ENCODE results near the gene ZBTB9.
A peak's percentile ranks its signal among the peaks of the same experiment; 100 is the strongest.

The ZBTB9 gene

DNA sequence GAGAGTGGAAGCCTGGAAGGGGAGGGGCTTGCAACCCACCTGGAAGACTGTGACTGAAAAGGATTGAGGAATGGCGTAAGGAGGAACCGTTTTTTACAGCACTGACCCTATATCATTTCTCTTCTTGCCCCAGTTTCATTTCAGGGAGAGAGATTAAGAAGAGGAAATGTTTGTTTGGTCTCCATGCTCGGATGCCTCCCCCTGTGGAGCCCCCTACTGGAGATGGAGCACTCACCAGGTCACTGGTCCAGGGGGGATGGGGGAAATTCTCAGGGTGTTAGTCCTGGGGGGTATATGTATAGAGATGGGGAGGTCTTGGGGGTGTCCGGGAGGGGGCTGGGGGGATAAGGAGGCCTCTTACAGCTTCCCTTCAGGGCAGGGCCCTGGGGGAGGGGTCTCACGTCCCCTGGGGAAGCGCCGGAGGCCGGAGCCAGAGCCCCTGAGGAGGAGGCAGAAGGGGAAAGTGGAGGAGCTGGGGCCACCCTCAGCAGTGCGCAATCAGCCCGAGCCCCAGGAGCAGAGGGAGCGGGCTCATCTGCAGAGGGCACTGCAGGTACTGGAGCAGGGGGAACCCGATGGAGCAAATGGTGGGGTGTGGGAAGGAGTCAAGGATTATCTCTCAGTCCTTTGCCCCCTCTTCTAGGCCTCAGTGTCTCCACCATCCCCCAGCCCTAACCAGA is 39.6 kb upstream of the ZBTB9 start:
- Mint-ChIP-seq H3K9me3 (no peaks in the 10 kb centered on the region), H3K27me3 (ENCODE audit: low read depth) (no peaks in the 10 kb centered on the region), H3K4me1 (peaks cover 57% of the 10 kb centered on the region)

DNA sequence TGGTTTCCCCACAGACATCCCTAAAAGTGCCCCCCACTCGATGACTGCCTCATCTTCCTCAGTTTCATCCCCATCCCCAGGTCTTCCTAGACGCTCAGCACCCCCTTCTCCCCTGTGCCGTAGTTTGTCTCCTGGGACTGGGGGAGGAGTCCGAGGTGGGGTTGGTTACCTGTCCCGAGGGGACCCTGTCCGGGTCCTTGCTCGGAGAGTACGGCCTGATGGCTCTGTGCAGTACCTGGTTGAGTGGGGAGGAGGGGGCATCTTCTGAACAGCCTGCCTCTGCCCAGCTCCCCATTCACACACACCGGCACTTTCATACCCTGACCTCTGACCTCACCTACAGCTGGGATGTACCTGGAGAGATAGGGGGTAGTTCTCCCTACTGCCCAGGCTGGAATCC is 38.5 kb upstream of the ZBTB9 start:
- Mint-ChIP-seq H3K4me3 (peak overlapping the region; percentile 60 to 80 (median 78)), H3K36me3 (ENCODE audit: low read depth) (peaks cover 33% of the 10 kb centered on the region), H3K9me3 (no peaks in the 10 kb centered on the region), H3K27ac (peak overlapping the region in 2 of 3 experiments; percentile 30 to 72), H3K27me3 (ENCODE audit: low read depth) (no peaks in the 10 kb centered on the region), H3K4me1 (peaks cover 57% of the 10 kb centered on the region)
- TF ChIP-seq, protein P1, sequence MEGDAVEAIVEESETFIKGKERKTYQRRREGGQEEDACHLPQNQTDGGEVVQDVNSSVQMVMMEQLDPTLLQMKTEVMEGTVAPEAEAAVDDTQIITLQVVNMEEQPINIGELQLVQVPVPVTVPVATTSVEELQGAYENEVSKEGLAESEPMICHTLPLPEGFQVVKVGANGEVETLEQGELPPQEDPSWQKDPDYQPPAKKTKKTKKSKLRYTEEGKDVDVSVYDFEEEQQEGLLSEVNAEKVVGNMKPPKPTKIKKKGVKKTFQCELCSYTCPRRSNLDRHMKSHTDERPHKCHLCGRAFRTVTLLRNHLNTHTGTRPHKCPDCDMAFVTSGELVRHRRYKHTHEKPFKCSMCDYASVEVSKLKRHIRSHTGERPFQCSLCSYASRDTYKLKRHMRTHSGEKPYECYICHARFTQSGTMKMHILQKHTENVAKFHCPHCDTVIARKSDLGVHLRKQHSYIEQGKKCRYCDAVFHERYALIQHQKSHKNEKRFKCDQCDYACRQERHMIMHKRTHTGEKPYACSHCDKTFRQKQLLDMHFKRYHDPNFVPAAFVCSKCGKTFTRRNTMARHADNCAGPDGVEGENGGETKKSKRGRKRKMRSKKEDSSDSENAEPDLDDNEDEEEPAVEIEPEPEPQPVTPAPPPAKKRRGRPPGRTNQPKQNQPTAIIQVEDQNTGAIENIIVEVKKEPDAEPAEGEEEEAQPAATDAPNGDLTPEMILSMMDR (IDR thresholded peaks at IDR 0.05; ENCODE audit: unreplicated experiment in 3 of 3): no peak

More for the DNA sequence above, 39.6 kb upstream of the ZBTB9 start:
- Mint-ChIP-seq H3K27ac (no peak overlapping the region), H3K4me3 (peak overlapping the region; percentile 30 to 90 (median 63)), H3K36me3 (ENCODE audit: low read depth) (peaks cover 33% of the 10 kb centered on the region)
- TF ChIP-seq, protein P1 (IDR thresholded peaks at IDR 0.05; ENCODE audit: unreplicated experiment in 3 of 3): peak in 2 of 3 experiments; percentile 9 to 30

DNA sequence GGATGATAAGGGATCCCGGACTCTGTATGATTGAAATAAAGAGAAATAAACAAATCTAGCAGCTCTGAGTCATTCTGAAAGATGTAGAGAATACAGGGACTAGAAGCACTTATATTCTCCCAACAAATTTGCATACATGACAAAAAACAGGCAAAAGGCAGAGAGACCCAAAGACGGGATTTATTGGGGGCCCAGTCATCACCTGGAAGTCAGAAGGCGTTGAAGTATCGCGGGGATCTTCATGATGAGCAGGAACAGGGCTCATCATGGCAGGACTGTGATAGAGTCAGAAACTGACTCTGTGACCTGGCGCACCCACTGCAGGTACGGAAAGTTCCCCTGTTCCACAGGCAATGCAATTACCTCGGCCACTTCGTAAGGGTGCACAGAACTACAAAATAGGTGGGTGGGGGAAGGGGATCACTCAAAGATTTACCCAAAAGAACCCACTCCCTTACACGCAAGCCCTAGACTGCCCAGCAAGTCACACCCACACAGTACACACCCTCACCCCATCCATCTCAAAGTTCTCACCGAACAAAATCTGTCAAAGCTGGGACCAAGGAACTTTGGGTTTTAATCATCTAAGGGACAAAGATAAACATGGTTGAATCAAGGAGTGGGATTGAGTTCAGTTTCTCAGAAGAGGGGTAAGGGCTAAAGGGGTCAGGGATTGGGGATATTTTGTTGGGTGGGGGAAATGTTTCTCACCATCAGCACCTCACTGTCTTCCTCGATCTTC is 37.8 kb upstream of the ZBTB9 start:
- TF ChIP-seq, protein P1 (IDR thresholded peaks at IDR 0.05; ENCODE audit: unreplicated experiment in 3 of 3): no peak
- H3K27ac Mint-ChIP-seq: peak overlapping the region; percentile 47 to 100 (median 100)
- no peaks in the 10 kb centered on the region for H3K27me3 Mint-ChIP-seq (ENCODE audit: low read depth)
- H3K4me1 Mint-ChIP-seq: peaks cover 60% of the 10 kb centered on the region
- peaks cover 33% of the 10 kb centered on the region for H3K36me3 Mint-ChIP-seq (ENCODE audit: low read depth)
- H3K4me3 Mint-ChIP-seq: peak overlapping the region; percentile 95 to 98 (median 96)
- no peaks in the 10 kb centered on the region for H3K9me3 Mint-ChIP-seq

DNA sequence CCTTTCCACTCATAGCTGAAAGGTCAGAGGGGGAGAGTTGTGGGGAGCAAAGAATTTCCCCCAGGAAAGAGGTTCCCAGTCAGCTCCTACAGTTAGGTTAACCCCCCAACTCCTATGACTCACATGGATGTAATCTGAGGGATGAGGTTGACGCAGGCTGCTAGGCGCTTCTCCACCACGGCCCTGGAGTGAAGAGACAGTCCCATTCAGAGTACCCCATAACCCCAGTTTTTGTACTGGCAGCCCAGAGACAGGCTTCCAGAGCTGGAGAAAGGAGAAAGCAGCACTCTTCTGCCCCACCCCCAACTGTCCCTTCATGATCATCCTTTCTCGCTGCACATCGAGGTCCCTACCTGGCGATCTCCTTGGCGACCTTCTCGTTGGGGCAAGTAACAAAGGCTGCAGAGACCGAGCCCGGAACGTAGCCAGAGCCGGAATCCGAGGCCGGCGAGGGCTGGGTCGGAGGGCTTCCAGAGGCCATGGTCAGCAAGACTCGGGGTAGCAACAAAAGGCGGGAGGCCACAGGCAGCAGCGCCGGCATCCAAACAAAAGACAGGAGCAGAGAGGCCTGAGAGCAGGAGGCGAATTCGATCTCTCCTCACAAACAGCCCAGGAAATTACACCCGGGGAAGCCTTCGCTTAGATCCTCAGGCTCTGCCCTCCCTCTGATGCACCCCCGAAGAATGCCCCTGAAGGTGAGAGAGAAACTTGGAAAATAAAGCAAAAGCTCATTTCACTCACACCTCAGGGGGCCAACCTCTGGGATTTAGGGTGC is 37.1 kb upstream of the ZBTB9 start:
- no peaks in the 10 kb centered on the region for H3K9me3 Mint-ChIP-seq
- peaks cover 58% of the 10 kb centered on the region for H3K4me1 Mint-ChIP-seq
- TF ChIP-seq, protein P1 (IDR thresholded peaks at IDR 0.05; ENCODE audit: unreplicated experiment in 3 of 3): no peak
- H3K27ac Mint-ChIP-seq: peak overlapping the region; percentile 100
- H3K36me3 Mint-ChIP-seq (ENCODE audit: low read depth): peaks cover 33% of the 10 kb centered on the region
- H3K27me3 Mint-ChIP-seq (ENCODE audit: low read depth): no peaks in the 10 kb centered on the region
- peak overlapping the region; percentile 95 to 98 (median 96) for H3K4me3 Mint-ChIP-seq

DNA sequence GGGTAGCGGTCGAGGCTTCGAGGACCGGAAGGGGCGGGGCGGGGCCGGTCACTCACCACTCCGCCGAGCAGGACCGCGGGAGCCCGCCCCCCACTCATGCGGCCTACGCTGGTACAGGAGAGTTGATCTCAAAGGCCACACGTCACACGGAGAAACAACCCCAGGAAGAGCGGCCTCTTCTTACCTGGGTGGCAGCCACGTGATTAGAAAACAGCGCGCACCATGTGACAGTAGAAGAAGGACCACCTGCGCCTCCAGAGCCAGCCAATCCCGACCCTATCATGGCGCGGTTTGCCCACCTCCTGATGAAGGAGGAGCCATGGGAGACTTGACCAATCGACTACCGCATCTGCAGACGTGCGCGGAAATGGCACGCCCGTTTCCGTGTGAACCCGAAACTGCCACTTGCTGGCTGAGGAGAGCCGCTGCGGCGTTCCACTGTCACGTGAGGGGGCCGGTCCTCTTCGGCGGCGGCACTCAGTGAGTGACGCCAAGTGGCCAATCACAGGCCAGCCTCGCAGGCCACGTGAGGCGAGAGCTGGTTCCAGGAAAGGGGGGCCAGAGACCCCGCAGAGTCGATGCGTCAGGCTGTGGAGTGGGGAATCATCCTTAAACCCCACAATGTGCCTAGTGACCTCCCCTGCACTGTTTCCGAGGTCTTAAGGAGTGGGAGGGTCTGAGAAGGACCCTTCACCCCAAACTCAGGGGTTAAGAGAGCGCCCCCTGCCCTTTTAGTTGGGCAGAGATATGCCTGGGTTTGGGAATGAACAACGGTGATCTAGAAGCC is 36.3 kb upstream of the ZBTB9 start, which contains the start of gene CUTA:
Gene CUTA (minus strand): TSS at position 205 of the 787 bp plus-strand sequence. CDS start 107 bp downstream, at position 98.
- Mint-ChIP-seq H3K27ac (peak within 1 kb of the TSS; percentile 100), H3K4me3 (peak within 1 kb of the TSS; percentile 95 to 98 (median 96)), H3K9me3 (no peaks in the 10 kb centered on the region), H3K4me1 (peaks cover 58% of the 10 kb centered on the region), H3K27me3 (ENCODE audit: low read depth) (no peaks in the 10 kb centered on the region), H3K36me3 (ENCODE audit: low read depth) (peaks cover 32% of the 10 kb centered on the region)
- TF ChIP-seq, protein P1 (IDR thresholded peaks at IDR 0.05; ENCODE audit: unreplicated experiment in 3 of 3): peak in 2 of 3 experiments; percentile 29 to 43

Measured in nephron (organoid).